ENCODE measurements around the gene CELSR2.

DNA sequence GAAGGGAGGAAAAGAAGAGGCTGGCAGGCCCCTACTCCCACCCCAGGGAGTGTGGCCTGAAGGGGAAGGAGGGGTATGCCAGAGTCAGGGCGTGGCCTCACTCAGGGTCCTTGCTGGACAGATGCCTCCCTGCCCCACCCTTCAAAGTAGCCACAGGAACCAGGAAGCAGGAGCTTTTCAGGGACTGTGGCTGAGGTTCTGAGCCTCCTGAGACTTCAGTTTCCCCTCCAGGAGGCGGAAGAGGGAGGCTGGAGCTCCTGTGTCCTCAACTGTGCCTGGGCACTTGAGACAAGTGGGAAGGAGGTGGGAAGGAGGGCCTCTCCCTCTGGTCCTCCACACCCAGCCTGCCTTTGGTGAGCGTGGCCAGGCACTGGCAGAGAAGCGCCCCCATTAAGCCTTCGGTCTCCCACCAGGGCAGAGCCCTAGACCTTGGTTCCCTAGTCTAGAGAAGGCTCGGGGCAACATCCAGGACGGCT is 5.3 kb downstream of the CELSR2 start:
- TF ChIP-seq ZNF792 (tag by site-specific recombination; IDR thresholded peaks at IDR 0.05), result no peak
- TF ChIP-seq, protein P1, sequence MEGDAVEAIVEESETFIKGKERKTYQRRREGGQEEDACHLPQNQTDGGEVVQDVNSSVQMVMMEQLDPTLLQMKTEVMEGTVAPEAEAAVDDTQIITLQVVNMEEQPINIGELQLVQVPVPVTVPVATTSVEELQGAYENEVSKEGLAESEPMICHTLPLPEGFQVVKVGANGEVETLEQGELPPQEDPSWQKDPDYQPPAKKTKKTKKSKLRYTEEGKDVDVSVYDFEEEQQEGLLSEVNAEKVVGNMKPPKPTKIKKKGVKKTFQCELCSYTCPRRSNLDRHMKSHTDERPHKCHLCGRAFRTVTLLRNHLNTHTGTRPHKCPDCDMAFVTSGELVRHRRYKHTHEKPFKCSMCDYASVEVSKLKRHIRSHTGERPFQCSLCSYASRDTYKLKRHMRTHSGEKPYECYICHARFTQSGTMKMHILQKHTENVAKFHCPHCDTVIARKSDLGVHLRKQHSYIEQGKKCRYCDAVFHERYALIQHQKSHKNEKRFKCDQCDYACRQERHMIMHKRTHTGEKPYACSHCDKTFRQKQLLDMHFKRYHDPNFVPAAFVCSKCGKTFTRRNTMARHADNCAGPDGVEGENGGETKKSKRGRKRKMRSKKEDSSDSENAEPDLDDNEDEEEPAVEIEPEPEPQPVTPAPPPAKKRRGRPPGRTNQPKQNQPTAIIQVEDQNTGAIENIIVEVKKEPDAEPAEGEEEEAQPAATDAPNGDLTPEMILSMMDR (tag by site-specific recombination; IDR thresholded peaks at IDR 0.05), result no peak
- no peak for TF ChIP-seq ZNF366 (tag by site-specific recombination; conservative IDR thresholded peaks at IDR 0.05)
- no peak for TF ChIP-seq SALL2 (tag by site-specific recombination; IDR thresholded peaks at IDR 0.05; ENCODE audit: borderline replicate concordance)
- TF ChIP-seq, protein P2, sequence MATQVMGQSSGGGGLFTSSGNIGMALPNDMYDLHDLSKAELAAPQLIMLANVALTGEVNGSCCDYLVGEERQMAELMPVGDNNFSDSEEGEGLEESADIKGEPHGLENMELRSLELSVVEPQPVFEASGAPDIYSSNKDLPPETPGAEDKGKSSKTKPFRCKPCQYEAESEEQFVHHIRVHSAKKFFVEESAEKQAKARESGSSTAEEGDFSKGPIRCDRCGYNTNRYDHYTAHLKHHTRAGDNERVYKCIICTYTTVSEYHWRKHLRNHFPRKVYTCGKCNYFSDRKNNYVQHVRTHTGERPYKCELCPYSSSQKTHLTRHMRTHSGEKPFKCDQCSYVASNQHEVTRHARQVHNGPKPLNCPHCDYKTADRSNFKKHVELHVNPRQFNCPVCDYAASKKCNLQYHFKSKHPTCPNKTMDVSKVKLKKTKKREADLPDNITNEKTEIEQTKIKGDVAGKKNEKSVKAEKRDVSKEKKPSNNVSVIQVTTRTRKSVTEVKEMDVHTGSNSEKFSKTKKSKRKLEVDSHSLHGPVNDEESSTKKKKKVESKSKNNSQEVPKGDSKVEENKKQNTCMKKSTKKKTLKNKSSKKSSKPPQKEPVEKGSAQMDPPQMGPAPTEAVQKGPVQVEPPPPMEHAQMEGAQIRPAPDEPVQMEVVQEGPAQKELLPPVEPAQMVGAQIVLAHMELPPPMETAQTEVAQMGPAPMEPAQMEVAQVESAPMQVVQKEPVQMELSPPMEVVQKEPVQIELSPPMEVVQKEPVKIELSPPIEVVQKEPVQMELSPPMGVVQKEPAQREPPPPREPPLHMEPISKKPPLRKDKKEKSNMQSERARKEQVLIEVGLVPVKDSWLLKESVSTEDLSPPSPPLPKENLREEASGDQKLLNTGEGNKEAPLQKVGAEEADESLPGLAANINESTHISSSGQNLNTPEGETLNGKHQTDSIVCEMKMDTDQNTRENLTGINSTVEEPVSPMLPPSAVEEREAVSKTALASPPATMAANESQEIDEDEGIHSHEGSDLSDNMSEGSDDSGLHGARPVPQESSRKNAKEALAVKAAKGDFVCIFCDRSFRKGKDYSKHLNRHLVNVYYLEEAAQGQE (tag by site-specific recombination; IDR thresholded peaks at IDR 0.05), result peak; percentile 52; the same call in 1 of the 2 replicates
- TF ChIP-seq YY1 (tag by site-specific recombination; IDR thresholded peaks at IDR 0.05), result no peak
- TF ChIP-seq ZNF660 (tag by site-specific recombination; IDR thresholded peaks at IDR 0.05), result no peak
- no peak for TF ChIP-seq GLIS1 (tag by site-specific recombination; IDR thresholded peaks at IDR 0.05)
- no peak for TF ChIP-seq ZNF292 (tag by site-specific recombination; IDR thresholded peaks at IDR 0.05; ENCODE audit: borderline replicate concordance, low read depth)
- TF ChIP-seq HOXA7 (CRISPR knock-in tag; IDR thresholded peaks at IDR 0.05; ENCODE audit: borderline replicate concordance), result no peak
- TF ChIP-seq, protein P3, sequence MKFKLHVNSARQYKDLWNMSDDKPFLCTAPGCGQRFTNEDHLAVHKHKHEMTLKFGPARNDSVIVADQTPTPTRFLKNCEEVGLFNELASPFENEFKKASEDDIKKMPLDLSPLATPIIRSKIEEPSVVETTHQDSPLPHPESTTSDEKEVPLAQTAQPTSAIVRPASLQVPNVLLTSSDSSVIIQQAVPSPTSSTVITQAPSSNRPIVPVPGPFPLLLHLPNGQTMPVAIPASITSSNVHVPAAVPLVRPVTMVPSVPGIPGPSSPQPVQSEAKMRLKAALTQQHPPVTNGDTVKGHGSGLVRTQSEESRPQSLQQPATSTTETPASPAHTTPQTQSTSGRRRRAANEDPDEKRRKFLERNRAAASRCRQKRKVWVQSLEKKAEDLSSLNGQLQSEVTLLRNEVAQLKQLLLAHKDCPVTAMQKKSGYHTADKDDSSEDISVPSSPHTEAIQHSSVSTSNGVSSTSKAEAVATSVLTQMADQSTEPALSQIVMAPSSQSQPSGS (tag by site-specific recombination; IDR thresholded peaks at IDR 0.05; ENCODE audit: low read depth), result no peak
- TF ChIP-seq ZNF785 (tag by site-specific recombination; IDR thresholded peaks at IDR 0.05), result no peak
